SIG-M5 treated with dmso at 0.1 percent for 504 hours (cell line): ENCODE results near the gene PCGF3.
"Not testable (repeated sequence)": the region's sequence is repeated elsewhere in the genome, so short reads cannot be mapped to it uniquely, and the experiment has no call there.

Experiments used
- DNase-seq: peaks from one replicate; lab custom pipeline; 2025; ENCODE audit not compliant: unreplicated experiment; lab: John Stamatoyannopoulos, UW

PCGF3 gene

DNA sequence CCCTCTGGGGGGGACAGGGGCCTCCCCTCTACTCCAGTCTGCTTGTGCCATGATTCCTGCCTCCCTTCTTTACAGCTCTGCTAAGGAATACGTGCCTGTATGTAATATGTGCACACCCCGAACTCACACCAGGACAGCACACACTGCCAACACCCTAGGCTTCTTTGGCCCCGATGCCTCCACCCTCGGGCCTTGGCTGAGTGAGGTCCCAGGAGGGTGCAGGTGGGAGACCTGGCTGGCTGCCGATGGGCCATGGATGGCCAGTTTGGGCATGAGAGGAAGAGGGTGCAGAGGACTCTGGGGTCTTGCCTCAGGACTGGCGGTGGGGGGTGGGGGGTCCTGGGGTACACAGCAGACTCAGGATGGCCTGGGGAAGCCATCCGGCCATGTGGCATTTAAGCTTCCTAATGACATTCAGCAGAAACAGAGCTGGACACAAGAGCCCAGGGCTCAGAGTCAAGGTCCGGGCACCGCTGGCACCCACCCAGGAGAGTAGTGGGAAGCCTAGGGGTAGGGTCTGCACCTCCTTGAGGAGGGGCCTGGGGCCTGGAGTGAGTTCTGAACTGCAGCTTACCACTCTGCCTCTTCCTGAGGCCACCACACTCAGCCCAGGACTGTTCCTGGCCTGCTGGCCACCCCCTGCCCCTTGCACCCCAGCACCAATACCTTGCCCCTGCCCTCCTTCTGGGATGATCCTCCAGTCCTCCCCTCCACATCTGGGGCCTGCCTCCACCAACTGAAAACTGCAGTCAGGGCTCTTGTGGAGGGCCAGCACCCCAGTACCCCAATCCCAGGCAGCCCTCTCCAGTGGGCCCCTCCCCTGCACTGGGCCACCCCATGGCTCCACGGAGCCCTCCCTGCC is 2.1 kb upstream of the PCGF3 start:
- no peak for DNase-seq

DNA sequence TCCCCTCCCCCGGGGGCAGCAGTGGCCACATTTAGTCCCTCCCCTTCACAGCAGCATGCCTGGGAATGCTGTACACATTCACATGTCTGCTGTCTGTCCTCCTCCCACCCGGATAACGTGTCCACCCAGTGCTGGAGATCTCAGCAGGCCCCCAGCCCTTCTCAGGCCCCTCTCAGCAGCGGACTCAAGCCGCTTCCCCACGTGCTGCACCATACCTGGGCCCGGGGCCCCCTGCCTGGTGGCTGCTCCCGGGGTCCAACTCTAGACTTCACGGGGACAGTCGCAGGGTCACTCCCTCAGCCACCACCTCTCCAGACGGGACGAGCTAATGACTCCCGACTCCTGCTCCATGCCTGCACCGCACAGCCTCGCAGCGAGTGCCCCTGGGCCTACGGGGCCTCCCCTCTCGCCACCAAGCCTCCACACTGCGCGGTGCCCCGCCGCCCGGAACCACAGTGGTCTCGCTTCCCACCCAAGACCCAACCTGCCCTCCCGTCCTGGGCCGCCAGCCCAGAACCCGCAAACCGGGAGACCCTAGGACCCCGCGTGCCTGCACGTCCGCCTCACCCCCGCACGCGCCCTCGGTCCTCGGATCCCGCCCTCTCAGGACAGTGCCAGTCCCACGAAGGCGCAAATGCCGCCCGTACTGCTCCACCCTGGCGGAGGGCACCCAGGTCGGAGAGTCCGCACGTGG is 1.3 kb upstream of the PCGF3 start:
- no peak for DNase-seq

DNA sequence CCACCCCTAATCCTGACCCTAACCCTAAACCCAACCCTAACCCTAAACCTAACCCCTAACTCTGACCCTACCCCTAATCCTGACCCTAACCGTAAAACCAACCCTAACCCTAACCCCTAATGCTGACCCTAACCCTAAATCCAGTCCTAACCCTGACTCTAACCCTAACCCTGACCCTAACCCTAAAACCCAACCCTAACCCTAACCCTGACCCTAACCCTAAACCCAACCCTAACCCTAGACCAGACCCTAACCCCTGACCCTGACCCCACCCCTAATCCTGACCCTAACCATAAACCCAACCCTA is 708 bp upstream of the PCGF3 start:
- no peak for DNase-seq

DNA sequence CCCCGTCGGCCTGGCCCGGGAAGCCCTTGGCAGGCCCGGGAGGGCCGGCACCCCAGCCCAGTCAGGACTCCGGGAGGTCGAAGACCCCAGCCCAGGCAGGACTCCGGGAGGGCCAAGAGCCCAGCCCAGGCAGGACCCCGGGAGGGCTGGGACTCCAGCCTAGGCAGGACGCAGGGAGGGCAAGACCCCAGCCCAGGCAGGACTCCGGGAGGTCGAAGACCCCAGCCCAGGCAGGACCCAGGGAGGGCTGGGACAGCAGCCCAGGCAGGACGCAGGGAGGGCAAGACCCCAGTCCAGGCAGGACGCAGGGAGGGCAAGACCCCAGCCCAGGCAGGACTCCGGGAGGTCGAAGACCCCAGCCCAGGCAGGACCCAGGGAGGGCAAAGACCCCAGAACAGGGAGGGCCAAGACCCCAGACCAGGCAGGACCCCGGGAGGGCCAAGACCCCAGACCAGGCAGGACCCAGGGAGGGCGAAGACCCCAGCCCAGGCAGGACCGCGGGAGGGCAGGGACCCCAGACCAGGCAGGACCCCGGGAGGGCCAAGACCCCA is 526 bp downstream of the PCGF3 start:
- DNase-seq: not testable (repeated sequence)

DNA sequence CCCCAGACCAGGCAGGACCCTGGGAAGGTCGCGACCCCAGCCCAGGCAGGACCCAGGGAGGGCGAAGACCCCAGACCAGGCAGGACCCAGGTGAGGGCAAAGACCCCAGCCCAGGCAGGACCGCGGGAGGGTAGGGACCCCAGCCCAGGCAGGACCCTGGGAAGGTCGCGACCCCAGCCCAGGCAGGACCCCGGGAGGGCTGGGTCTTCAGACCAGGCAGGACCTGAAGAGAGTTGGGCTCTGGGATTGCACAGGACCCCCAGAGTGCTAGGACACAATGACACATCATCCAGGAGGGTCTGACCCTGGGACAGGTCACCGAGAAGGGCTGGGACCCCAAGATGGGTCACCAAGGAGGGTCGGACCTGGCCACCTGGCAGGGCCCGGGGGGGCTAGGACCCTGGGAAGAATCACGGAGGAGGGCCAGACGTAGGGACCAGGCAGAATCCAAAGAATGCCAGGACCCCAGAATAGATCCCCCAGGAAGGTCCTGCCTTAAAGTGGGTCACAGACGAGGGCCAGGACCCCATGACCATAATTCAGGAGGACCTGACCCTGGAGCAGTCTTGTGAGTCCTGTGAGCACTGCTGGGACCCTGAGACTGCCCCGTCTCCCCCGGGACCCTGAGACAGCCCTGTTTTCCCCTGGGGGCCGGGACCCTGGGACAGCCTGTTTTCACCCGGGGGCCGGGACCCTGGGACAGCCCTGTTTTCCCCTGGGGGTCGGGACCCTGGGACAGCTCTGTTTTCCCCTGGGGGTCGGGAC is 1.4 kb downstream of the PCGF3 start:
- DNase-seq: no peak

DNA sequence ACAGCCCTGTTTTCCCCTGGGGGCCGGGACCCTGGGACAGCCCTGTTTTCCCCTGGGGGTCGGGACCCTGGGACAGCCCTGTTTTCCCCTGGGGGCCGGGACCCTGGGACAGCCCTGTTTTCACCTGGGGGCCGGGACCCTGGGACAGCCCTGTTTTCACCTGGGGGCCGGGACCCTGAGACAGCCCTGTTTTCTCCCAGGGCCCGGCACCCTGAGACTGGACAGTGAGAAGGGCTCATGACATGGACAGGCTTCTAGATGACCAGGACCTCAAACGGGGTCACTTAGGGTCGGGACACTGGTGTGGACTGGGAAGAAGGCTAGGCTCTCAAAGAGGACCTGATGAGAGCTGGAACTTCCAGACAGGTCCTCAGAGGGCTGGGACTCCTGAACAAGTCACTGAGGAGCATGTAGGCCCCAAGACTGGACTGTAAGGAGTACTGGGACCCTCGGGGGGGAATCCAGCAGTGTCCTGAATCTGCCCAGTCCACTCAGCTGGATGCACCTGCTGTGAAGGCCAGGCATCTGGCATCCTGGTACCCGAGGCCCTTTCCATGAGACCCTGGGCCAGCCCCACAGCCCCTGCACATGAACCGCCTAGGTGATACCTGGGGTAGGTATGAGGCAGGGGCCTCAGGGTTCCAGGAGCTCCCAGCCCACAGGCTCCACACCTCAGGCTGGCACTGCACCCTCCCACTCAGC is 2.4 kb downstream of the PCGF3 start:
- no peak for DNase-seq

DNA sequence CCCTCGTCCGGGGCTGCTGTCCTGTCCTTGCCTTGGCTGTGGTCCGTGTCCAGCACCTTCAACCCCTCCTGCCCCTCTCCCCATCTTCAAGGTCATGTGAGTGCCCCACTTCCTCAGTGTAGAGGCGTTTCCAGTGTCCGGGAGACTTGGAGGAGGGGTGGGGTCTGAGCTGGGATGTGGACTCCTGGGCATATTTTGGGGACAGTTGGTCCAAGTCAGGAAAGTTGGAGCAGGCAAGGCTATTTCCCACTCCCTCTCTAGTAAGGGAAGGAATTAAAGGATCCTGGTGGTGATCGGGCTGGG is 3.0 kb downstream of the PCGF3 start:
- DNase-seq: no peak

DNA sequence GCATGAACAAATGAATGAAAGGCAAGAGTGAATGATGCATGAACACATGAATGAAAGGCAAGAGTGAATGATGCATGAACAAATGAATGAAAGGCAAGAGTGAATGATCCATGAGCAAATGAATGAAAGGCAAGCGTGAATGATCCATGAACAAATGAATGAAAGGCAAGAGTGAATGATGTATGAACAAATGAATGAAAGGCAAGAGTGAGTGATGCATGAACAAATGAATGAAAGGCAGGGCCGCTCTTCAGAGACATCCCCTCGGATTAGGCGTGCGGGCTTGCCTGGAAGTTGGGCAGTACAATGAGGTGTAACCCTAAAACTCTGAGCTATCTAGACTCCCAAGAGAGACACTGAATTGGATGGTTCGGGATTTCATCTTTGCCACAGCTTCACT is 3.7 kb downstream of the PCGF3 start:
- no peak for DNase-seq

DNA sequence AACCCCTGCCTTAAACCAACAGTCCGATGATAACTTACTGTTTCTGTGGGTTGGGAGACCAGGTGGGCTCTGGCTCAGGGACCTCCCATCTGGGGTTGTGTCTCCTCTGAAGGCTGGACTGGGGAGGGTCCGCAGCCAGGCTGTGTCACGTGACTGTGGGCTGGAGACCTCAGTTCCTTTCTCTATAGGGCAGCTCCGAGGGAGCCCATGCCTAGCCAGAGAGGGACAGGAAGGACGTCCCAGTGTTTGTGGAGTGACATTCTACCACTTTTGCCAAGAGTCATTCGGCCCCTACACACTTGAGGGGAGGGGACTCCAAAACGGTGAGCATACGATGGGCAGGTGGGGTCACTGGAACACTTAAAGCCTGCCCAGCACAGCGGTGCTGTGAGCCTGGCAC is 4.5 kb downstream of the PCGF3 start:
- DNase-seq: no peak

DNA sequence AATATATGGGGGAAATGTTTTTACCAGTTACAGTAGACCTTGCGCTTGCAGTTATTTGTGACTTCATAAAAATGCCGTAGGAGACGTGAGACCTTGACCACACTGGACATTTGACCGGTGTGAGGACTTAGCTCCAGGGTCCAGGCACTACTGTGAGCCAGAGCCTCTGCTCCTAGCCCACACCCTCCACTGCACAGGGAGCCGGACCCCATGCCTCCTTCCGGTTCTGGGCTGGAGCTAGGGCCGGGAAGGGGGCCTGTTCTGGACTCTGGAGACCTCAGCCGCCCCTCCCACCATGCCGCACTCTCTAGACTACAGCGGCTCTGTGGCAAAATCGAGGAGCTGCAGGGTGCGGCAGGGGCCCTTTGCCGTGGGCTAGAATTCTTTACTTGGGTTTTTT is 5.3 kb downstream of the PCGF3 start:
- no peak for DNase-seq

DNA sequence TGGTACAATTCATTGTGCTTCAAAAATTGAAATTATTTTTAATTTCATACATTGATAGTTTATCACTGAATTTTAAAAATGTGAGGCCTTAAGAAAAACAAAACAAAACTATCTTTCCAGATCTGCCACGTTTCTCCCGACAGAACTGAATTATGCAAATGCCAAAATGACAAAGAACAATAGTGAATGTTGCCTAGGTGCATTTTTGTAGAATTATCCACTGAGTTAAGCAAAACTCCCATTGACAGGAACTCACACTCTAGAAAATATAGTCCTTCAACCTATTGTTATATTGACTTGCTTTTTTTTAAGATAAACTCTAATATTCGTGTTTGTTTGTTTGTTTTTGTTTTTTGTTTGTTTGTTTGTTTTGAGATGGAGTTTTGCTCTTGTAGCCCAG is 6.5 kb downstream of the PCGF3 start:
- DNase-seq: no peak

DNA sequence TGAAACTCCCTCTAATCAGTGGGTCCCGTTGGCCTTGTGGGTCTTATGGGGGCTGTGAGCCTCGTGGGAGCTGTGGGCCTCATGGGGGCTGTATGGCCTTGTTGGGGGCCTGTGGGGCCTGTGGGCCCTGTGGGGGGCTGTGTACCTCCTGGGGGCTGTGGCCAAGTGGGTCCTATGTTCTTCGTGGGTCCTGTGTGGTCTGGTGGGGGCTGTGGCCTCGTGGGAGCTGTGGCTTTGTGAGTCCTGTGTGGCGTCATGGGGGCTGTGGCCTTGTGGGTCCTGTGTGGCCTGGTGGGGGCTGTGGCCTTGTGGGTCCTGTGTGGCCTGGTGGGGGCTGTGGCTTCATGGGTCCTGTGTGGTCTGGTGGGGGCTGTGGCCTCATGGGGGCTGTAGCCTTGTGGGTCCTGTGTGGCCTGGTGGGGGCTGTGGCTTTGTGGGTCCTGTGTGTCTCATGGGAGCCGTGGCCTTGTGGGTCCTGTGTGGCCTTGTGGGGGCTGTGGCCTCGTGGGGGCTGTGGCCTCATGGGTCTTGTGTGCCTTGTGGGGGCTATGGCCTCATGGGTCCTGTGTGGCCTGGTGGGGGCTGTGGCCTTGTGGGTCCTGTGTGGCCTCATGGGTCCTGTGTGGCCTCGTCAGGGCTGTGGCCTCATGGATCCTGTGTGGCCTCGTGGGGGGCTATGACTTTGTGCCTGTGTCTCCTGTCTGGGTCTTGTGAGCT is 7.4 kb downstream of the PCGF3 start:
- DNase-seq: no peak

DNA sequence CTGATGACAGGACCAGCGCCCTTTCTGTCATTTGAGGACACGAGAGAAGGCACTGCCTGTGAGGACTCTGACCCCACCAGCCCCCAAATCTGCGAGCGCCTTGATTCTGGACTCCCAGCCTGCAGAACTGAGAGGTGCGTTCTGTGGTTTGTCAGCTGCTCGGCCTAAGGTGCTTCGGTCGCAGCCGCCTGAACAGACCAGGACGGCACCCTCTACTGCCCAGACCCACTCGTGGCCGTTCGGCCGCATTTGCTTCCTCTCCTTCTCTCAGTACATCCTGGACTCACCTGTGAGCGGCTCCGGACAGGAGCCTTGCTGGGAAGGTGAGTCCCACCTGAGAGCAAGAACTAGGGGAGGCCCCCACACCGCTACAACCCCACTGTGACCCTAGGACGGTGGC is 8.5 kb downstream of the PCGF3 start:
- DNase-seq: no peak

DNA sequence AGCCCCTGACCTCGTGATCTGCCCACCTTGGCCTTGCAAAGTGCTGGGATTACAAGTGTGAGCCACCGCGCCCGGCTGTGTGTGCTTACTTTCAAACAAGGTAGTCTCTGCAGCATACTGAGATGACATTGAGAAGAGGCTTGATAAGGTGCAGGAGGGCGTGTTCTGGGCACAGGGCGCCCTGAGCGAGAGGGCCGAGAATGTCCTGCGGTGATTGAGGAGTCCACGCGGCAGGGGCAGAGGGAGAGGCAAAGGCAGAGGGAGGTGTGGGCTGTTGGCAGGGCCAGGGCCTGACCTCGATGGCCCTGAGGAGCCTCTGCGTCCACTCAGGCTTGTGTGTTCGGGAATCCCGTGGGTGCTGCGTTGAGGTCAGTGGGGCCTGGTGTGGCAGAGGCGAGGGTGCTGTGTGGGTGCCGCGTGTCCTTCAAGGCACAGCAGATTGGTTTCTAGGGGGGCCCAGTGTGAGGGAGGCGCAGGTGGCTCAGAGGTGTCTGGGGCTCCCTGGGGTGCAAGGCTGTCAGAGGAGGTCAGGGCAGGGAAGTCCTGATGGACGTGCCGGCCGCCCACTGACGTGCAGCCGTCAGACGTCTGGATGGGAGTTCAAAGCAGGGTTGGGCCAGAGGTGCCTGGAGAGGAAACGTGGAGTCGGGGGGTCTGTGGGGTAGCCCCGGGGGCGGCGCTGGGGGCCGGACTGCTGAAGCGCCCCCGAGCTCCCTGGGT is 12.1 kb downstream of the PCGF3 start:
- DNase-seq: no peak

DNA sequence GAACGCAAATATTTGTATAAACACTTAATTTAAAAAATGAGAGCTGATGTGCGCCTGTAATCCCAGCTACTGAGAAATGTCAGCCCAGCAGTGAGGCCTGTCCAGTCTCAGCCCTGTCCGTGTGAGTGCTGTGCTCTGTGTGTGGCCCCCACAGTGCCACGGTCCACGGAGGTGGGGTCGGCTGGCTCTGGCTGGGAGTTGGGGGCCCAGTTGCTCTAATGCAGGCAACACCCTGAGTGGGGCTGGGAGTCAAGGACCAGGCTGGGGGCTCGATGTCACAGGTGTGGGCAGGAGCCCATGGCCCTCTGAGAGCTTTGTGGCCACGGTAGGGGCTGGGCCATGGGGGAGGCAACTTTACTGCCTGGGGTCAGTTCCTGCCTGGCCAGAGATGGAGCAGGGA is 12.8 kb downstream of the PCGF3 start:
- DNase-seq: no peak

DNA sequence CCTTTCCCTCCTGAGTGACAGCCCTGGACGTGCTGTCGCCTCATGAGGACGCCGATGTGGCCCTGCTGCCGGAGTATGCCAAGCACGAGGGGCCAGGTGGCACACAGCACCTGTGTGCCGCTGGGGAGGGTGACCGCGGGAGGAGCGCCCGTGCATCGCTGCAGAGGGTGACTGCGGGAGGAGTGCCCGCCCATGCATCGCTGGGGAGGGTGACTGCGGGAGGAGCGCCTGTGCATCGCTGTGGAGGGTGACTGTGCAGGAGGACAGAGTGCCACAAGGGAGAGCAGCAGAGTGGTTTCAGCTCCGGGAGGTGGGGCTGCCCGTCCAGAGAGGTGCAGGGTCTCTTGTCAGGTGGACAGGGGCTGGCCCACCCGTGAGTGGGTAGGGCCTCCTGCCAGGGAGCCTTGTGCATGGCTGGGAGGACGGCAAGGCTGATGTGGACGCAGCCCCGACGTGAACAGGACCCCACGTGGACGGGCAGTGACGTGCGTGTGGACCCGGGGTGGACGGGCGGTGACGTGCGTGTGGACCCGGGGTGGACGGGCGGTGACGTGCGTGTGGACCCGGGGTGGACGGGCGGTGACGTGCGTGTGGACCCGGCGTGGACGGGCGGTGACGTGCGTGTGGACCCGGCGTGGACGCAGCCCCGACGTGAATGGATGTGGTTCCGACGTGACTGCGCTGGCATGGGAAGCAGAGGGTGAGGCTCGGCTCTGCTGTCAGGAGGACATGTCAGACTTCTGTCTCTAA is 14.7 kb downstream of the PCGF3 start:
- DNase-seq: no peak

DNA sequence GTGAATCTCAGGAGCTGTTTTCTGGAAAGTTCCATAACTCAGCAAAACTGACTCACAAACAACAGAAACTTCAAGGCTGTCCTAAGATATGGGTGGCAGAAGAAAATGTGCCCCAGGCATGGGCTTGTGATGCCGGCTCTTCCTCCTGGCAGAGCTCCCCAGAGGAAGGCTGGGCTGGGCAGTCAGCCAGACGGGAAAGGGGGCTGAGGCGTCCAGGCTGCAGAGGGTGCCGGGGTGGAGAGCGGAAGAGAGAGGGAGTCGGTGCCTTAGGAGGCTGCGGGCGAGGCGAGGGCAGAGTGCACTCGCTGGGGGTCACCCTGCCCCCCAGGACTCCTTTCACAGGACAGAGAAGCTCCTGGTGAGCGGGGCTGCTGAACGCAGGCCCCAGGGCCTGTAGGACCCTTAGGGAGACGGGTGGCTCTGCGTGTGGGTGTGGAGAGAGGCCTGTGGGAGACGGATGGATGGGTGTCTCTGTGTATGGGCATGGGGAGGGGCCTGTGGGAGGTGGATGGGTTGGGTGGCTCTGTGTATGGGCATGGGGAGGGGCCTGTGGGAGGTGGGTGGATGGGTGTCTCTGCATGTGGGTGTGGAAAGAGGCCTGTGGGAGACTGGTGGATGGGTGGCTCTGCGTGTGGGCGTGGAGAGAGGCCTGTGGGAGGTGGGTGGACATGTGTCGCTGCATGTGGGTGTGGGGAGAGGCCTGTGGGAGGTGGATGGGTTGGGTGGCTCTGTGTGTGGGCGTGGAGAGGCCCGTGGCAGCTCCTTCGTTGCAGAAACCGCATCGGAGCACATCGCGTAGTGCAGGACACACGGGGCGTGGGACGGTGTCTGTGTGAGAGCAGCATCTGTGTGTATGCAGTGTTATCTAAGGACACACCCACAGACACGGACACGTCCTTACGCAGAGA is 15.9 kb downstream of the PCGF3 start:
- no peak for DNase-seq

DNA sequence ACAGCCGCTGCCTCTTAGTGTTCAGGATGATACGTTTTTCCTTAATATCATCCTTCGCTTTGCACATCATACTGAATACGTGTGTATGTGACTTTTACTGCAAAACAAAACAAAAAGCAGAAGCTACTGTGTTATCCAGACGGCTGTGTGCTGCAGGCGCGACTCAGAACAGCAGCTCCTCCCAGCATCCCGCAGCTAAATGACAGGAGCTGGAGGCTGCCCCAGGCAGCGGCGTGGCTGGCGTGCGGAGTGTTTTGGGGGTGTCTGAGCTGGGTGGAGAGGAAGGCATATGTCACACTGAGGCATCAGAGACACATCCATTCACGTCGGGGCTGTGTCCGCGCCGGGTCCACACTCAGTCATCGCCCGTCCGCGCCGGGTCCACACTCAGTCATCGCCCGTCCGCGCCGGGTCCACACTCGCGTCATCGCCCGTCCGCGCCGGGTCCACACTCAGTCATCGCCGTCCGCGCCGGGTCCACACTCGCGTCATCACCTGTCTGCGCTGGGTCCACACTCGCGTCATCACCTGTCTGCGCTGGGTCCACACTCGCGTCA is 16.6 kb downstream of the PCGF3 start:
- no peak for DNase-seq
